MM.1S (cell line): ENCODE measurements around the gene MYH6.
"Not testable (repeated sequence)": the region's sequence is repeated elsewhere in the genome, so short reads cannot be mapped to it uniquely, and the experiment has no call there.

Experiments used
- DNase-seq: peaks from one replicate; pipeline ENCODE4 v3.0.0-alpha.2; 2015
- H2AFZ ChIP-seq: fragments of 300-600 bp; sonication (generic); 2 replicates; pipeline ENCODE4 v1.6.0; 2016; ENCODE audit warnings: antibody characterized with exemption, low read length
- H3F3A ChIP-seq: fragments of 300-600 bp; sonication (generic); 2 replicates; pipeline ENCODE4 v1.6.1; 2016; ENCODE audit warnings: mild to moderate bottlenecking, antibody characterized with exemption, low read length, moderate library complexity, mixed read lengths; ENCODE audit not compliant: insufficient read depth
- H3K27ac ChIP-seq: fragments of 300-600 bp; sonication (generic); 2 replicates; pipeline ENCODE4 v1.5.1; 2016; ENCODE audit warnings: mild to moderate bottlenecking, low read length
- H3K27me3 ChIP-seq: fragments of 300-600 bp; sonication (generic); replicated peaks from 2 replicates; pipeline ENCODE4 v1.6.0; 2016; ENCODE audit warnings: low read length; ENCODE audit not compliant: insufficient read depth
- H3K36me3 ChIP-seq: fragments of 300-600 bp; sonication (generic); replicated peaks from 2 replicates; pipeline ENCODE4 v1.6.1; 2016; ENCODE audit warnings: mild to moderate bottlenecking, low read length, mixed read lengths; ENCODE audit not compliant: insufficient read depth
- H3K4me1 ChIP-seq: fragments of 300-600 bp; sonication (generic); 2 replicates; pipeline ENCODE4 v1.6.1; 2016; ENCODE audit warnings: low read length, mixed read lengths
- H3K4me2 ChIP-seq: fragments of 300-600 bp; sonication (generic); 2 replicates; pipeline ENCODE4 v1.6.0; 2016; ENCODE audit warnings: low read depth, low read length
- H3K4me3 ChIP-seq: fragments of 300-600 bp; sonication (generic); 2 replicates; pipeline ENCODE4 v1.5.1; 2016; ENCODE audit warnings: low read length, mixed read lengths
- H3K79me2 ChIP-seq: fragments of 300-600 bp; sonication (generic); 2 replicates; pipeline ENCODE4 v1.6.1; 2016; ENCODE audit warnings: mixed run types, low read length, mixed read lengths
- H3K9ac ChIP-seq: fragments of 300-600 bp; sonication (generic); 2 replicates; pipeline ENCODE4 v1.6.1; 2016; ENCODE audit warnings: low read length, mixed read lengths
- H3K9me2 ChIP-seq: fragments of 300-600 bp; sonication (generic); replicated peaks from 2 replicates; pipeline ENCODE4 v1.6.1; 2016; ENCODE audit warnings: mild to moderate bottlenecking, low read length, mixed read lengths; ENCODE audit not compliant: insufficient read depth
- H3K9me3 ChIP-seq: fragments of 300-600 bp; sonication (generic); replicated peaks from 2 replicates; pipeline ENCODE4 v1.6.1; 2016; ENCODE audit warnings: mild to moderate bottlenecking, low read length, mixed read lengths; ENCODE audit not compliant: insufficient read depth
- H4K20me1 ChIP-seq: fragments of 300-600 bp; sonication (generic); 2 replicates; pipeline ENCODE4 v1.6.1; 2016; ENCODE audit warnings: mild to moderate bottlenecking, low read length, moderate library complexity, mixed read lengths; ENCODE audit not compliant: insufficient read depth
- CTCF ChIP-seq: fragments of 300-600 bp; sonication (generic); IDR thresholded peaks from 2 replicates; pipeline ENCODE4 v1.5.1; 2016; ENCODE audit warnings: antibody characterized with exemption, low read length, mixed read lengths
- EZH2 ChIP-seq: fragments of 300-600 bp; sonication (generic); optimal IDR thresholded peaks from 2 replicates; pipeline ENCODE3; 2017; ENCODE audit warnings: low read depth, mild to moderate bottlenecking, antibody characterized with exemption, low read length, mixed read lengths
- EZH2phosphoT487 ChIP-seq: fragments of 300-600 bp; sonication (generic); IDR thresholded peaks from 2 replicates; pipeline ENCODE4 v1.6.1; 2018; ENCODE audit warnings: antibody characterized with exemption, low read length

MYH6 gene

GRCh38 chr14:23428686-23429495, 20.8 kb upstream of the MYH6 start:
- TF ChIP-seq EZH2phosphoT487: no peak
- no peak for TF ChIP-seq EZH2
- no peak for TF ChIP-seq CTCF
- Histone ChIP-seq H3K4me1 (no peaks in the 10 kb centered on the region), H3K79me2 (no peaks in the 10 kb centered on the region), H3K4me2 (no peak overlapping the region), H4K20me1 (no peaks in the 10 kb centered on the region), H3K9me2 (no peaks in the 10 kb centered on the region), H3K9ac (no peak overlapping the region), H3K27ac (no peak overlapping the region), H3K27me3 (no peaks in the 10 kb centered on the region), H3K36me3 (no peaks in the 10 kb centered on the region), H3K4me3 (no peak overlapping the region), H3F3A (no peaks in the 10 kb centered on the region), H3K9me3 (no peaks in the 10 kb centered on the region), H2AFZ (no peak overlapping the region)
- no peak for DNase-seq

DNA sequence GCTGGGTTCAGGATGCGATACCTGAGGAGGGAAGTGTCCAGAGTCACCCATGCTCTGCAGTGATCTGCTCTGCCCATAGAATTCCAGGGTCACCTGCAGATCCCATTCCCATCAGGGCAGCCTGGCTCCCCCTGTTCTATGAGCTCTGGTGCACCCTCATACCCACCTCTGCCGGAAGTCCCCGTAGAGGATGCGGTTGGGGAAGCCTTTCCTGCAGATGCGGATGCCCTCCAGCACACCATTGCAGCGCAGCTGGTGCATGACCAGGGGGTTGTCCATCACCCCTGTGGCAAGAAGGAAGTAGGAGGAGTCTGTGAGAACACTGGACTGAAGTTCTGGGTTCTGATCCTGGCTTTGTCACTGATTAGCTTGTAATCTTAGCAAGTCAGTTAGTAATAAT, 17.7 kb upstream of the MYH6 start:
- DNase-seq, H3K27me3 ChIP-seq, H3K79me2 ChIP-seq, H3K36me3 ChIP-seq, H4K20me1 ChIP-seq, H3K4me2 ChIP-seq, H3K9me2 ChIP-seq, H3F3A ChIP-seq, H3K4me1 ChIP-seq, H3K4me3 ChIP-seq, H2AFZ ChIP-seq, H3K9ac ChIP-seq, H3K9me3 ChIP-seq, H3K27ac ChIP-seq: not testable (repeated sequence)

- Histone ChIP-seq H4K20me1 (no peaks in the 10 kb centered on the region), H2AFZ (no peak overlapping the region), H3F3A (no peaks in the 10 kb centered on the region), H3K79me2 (no peaks in the 10 kb centered on the region), H3K4me1 (no peaks in the 10 kb centered on the region), H3K27me3 (no peaks in the 10 kb centered on the region), H3K9me2 (no peaks in the 10 kb centered on the region), H3K4me2 (no peak overlapping the region), H3K9me3 (no peaks in the 10 kb centered on the region), H3K36me3 (no peaks in the 10 kb centered on the region), H3K9ac (no peak overlapping the region), H3K4me3 (no peak overlapping the region), H3K27ac (no peak overlapping the region)
- no peak for TF ChIP-seq EZH2
- no peak for TF ChIP-seq EZH2phosphoT487
- no peak for TF ChIP-seq CTCF
- DNase-seq: no peak
Observed at GRCh38 chr14:23425169-23425568, 17.1 kb upstream of the MYH6 start.

GRCh38 chr14:23423657-23424056, 15.6 kb upstream of the MYH6 start:
- no peak for TF ChIP-seq EZH2phosphoT487
- no peak for TF ChIP-seq EZH2
- no peak for TF ChIP-seq CTCF
- Histone ChIP-seq H3K4me1 (no peaks in the 10 kb centered on the region), H4K20me1 (no peaks in the 10 kb centered on the region), H3K4me3 (no peak overlapping the region), H3F3A (no peaks in the 10 kb centered on the region), H3K9ac (no peak overlapping the region), H3K27ac (no peak overlapping the region), H3K9me2 (no peaks in the 10 kb centered on the region), H3K79me2 (no peaks in the 10 kb centered on the region), H3K27me3 (no peaks in the 10 kb centered on the region; the same call in 1 of the 2 replicates), H3K9me3 (no peaks in the 10 kb centered on the region), H2AFZ (no peak overlapping the region), H3K36me3 (no peaks in the 10 kb centered on the region), H3K4me2 (no peak overlapping the region)
- DNase-seq: no peak
